Activated T-helper 1 cell treated with anti-CD3 and anti-CD28 coated beads, Interleukin-12 subunit alpha, Interleukin-12 subunit beta, Interleukin-2, Interleukin-4 antibody, amounts not matched to agents 30 ng/mL and 10 ng/mL and 1 ng/mL, durations not matched to agents 14 hours and 24 hours and 36 hours (primary cell): ENCODE data around the gene APLN. TPM values are rescaled to one million over a fixed set of nuclear protein-coding genes. Genes with fewer than 3 reads are reported as not detected.

Experiments
- DNase-seq: peaks from one replicate; pipeline ENCODE4 v3.0.0; 2021; ENCODE audit warnings: low spot score
- H3K27ac Mint-ChIP-seq: one replicate; pipeline ENCODE4 v1.8.0; 2021; ENCODE audit warnings: mild to moderate bottlenecking, mixed read lengths
- H3K27me3 Mint-ChIP-seq: one replicate; pipeline ENCODE4 v1.8.0; 2022; ENCODE audit warnings: mild to moderate bottlenecking, moderate library complexity, mixed read lengths; ENCODE audit not compliant: insufficient read depth
- H3K36me3 Mint-ChIP-seq: one replicate; pipeline ENCODE4 v1.8.0; 2021; ENCODE audit warnings: low read depth, mixed read lengths
- H3K4me1 Mint-ChIP-seq: one replicate; pipeline ENCODE4 v1.8.0; 2021; ENCODE audit warnings: low read depth, mixed read lengths
- H3K4me3 Mint-ChIP-seq: one replicate; pipeline ENCODE4 v1.8.0; 2021; ENCODE audit warnings: mild to moderate bottlenecking, moderate library complexity, mixed read lengths
- H3K9me3 Mint-ChIP-seq: one replicate; pipeline ENCODE4 v1.8.0; 2021; ENCODE audit warnings: mixed read lengths
- intact Hi-C: fragments of 100-400 bp; cut with micrococcal nuclease; formaldehyde crosslinking; loops from one replicate; pipeline ENCODE4 v1.15.1; 2024
- total RNA-seq: library from RNA; stranded (reverse); gene quantifications from 2 replicates; pipeline ENCODE4 v1.2.3, GENCODE V29; 2022

Gene APLN
- total RNA-seq, 1 donor from 2014 or later, result 0.26 TPM

GRCh38 chrX:129626026-129626425, 28.7 kb downstream of the APLN start:
- no peaks in the 10 kb centered on the region for H3K9me3 Mint-ChIP-seq
- no peaks in the 10 kb centered on the region for H3K4me1 Mint-ChIP-seq
- no peak for DNase-seq
- peaks cover 11% of the 10 kb centered on the region for H3K27me3 Mint-ChIP-seq
- intact Hi-C loops, result no loop called here
- H3K4me3 Mint-ChIP-seq, result no peak overlapping the region
- no peaks in the 10 kb centered on the region for H3K36me3 Mint-ChIP-seq
- no peak overlapping the region for H3K27ac Mint-ChIP-seq

GRCh38 chrX:129622757-129623301, 31.9 kb downstream of the APLN start:
- DNase-seq, result no peak
- intact Hi-C loops, result no loop called here
- H3K36me3 Mint-ChIP-seq, result no peaks in the 10 kb centered on the region
- no peak overlapping the region for H3K4me3 Mint-ChIP-seq
- no peaks in the 10 kb centered on the region for H3K4me1 Mint-ChIP-seq
- no peaks in the 10 kb centered on the region for H3K9me3 Mint-ChIP-seq
- H3K27ac Mint-ChIP-seq, result no peak overlapping the region
- peaks cover 9% of the 10 kb centered on the region for H3K27me3 Mint-ChIP-seq

DNA sequence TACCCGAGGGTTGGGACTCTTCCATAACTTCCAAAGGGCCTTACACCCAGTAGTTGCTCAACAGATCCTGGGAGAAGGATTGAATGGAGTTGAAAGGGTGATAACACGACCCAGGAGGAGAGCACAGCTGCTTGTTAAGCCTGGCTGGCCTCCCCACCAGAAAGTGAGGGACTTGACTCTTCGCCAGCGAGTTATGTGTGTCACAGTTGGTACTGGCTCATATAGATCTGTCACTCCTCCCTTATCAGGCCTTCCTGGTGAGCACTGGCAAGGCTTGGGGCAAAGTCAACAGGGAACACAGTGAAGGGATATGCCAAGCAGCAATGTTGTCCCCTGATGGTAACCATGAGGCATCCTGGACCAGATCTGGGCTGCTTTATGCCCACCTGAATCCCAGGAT, 35.8 kb downstream of the APLN start:
- Mint-ChIP-seq H3K27me3 (no peaks in the 10 kb centered on the region), H3K27ac (no peak overlapping the region), H3K36me3 (no peaks in the 10 kb centered on the region), H3K4me1 (peaks cover 4% of the 10 kb centered on the region), H3K9me3 (no peaks in the 10 kb centered on the region), H3K4me3 (no peak overlapping the region)
- no peak for DNase-seq
- intact Hi-C loops, result no loop called here

- no peaks in the 10 kb centered on the region for H3K36me3 Mint-ChIP-seq
- H3K27me3 Mint-ChIP-seq, result no peaks in the 10 kb centered on the region
- H3K9me3 Mint-ChIP-seq, result no peaks in the 10 kb centered on the region
- intact Hi-C loops, result no loop called here
- no peak for DNase-seq
- H3K4me1 Mint-ChIP-seq, result peaks cover 9% of the 10 kb centered on the region
- H3K4me3 Mint-ChIP-seq, result no peak overlapping the region
- no peak overlapping the region for H3K27ac Mint-ChIP-seq
Measured at GRCh38 chrX:129617420-129617819, 37.3 kb downstream of the APLN start.

- Mint-ChIP-seq H3K27ac (no peak overlapping the region), H3K4me1 (peaks cover 9% of the 10 kb centered on the region), H3K27me3 (peaks cover under 1% of the 10 kb centered on the region), H3K36me3 (no peaks in the 10 kb centered on the region), H3K4me3 (no peak overlapping the region), H3K9me3 (no peaks in the 10 kb centered on the region)
- DNase-seq, result no peak
- intact Hi-C loops, result no loop called here
Measured at GRCh38 chrX:129614481-129615255, 40.1 kb downstream of the APLN start.

DNA sequence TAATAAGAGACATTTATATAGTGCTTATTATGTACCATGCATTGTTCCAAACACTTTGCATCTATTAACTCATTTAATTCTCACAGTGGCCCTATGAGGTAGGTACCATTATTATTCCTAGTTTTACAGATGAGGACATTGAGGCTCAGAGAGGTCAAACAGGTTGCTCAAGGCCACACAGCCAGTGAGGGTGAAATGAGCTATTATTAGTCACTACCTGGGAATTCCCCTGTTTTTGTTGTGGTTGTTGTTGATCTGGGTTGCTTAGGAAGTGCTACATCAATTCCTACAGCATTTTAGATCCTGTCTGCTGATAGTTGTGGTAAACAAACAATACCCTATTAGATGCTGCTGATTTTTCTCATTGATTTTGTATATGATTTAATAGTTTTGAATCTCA, 41.2 kb downstream of the APLN start:
- H3K27me3 Mint-ChIP-seq, result peaks cover 3% of the 10 kb centered on the region
- H3K4me3 Mint-ChIP-seq, result no peak overlapping the region

DNA sequence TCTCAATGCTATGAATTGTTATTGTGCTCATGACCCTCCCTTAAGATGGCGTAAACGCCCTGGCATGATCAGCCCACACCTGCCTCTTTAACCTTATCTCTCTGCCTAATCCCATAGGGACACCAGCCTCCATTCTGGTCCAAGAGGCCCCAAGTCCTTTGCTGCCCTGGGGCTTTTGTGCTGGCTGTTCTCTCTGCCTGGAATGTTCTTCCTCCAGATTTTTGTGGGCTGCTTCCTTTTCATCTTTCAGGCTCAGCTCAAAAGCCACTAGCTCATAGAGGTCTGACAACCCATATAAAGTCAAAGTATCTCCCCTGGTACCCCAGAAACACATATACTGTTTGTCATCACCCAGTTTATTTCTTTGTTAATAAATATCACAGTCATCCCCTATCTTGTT, 42.4 kb downstream of the APLN start:
- Mint-ChIP-seq H3K9me3 (no peaks in the 10 kb centered on the region), H3K36me3 (no peaks in the 10 kb centered on the region), H3K27me3 (peaks cover 3% of the 10 kb centered on the region), H3K4me1 (peaks cover 9% of the 10 kb centered on the region), H3K4me3 (no peak overlapping the region), H3K27ac (no peak overlapping the region)
- intact Hi-C loops, result no loop called here
- DNase-seq, result no peak

More for the DNA sequence above, 41.2 kb downstream of the APLN start:
- H3K9me3 Mint-ChIP-seq, result no peaks in the 10 kb centered on the region
- DNase-seq, result peak; percentile 5
- no peaks in the 10 kb centered on the region for H3K36me3 Mint-ChIP-seq
- intact Hi-C loops, result no loop called here
- peaks cover 9% of the 10 kb centered on the region for H3K4me1 Mint-ChIP-seq
- no peak overlapping the region for H3K27ac Mint-ChIP-seq

GRCh38 chrX:129609395-129609794, 45.4 kb downstream of the APLN start:
- H3K27ac Mint-ChIP-seq, result no peak overlapping the region
- intact Hi-C loops, result loop anchor here (5.0 to 10.0 kb wide), 4 partner anchors 175 to 1305 kb away; partner anchors contain the start of gene ZDHHC9
- no peaks in the 10 kb centered on the region for H3K9me3 Mint-ChIP-seq
- H3K4me3 Mint-ChIP-seq, result no peak overlapping the region
- peaks cover 20% of the 10 kb centered on the region for H3K4me1 Mint-ChIP-seq
- no peaks in the 10 kb centered on the region for H3K36me3 Mint-ChIP-seq
- H3K27me3 Mint-ChIP-seq, result peaks cover 3% of the 10 kb centered on the region
- no peak for DNase-seq

GRCh38 chrX:129608496-129608895, 46.3 kb downstream of the APLN start:
- Mint-ChIP-seq H3K4me3 (no peak overlapping the region), H3K4me1 (peaks cover 20% of the 10 kb centered on the region), H3K27ac (peak overlapping the region; percentile 51), H3K9me3 (no peaks in the 10 kb centered on the region), H3K36me3 (no peaks in the 10 kb centered on the region), H3K27me3 (peaks cover 3% of the 10 kb centered on the region)
- DNase-seq, result no peak
- intact Hi-C loops, result loop anchor here (5.0 to 10.0 kb wide), 4 partner anchors 176 to 1306 kb away; partner anchors contain the start of gene ZDHHC9

DNA sequence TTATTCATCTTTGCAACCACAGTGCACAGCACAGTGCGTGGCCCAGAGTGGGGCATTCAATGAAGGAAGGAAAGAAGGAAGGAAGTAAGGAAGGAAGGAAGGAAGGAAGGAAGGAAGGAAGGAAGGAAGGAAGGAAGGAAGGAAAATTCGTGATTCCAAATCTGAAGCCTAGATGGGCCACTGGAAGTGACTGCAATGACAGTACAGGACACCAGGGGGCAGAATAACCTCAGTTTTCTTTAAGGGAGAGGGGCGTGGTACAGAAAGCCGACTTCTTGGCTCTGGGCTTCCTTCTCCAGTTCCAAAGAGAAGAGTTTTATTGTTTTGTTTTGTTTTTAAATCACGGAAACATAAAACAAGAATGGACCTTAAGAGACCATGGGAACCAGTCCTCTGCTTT, 47.8 kb downstream of the APLN start:
- H3K27ac Mint-ChIP-seq, result no peak overlapping the region
- no peaks in the 10 kb centered on the region for H3K9me3 Mint-ChIP-seq
- H3K4me3 Mint-ChIP-seq, result no peak overlapping the region
- DNase-seq, result peak; percentile 26
- intact Hi-C loops, result loop anchor here (1.0 to 10.0 kb wide), 9 partner anchors 30 to 1308 kb away; partner anchors contain the start of gene ZDHHC9
- peaks cover 3% of the 10 kb centered on the region for H3K27me3 Mint-ChIP-seq
- H3K4me1 Mint-ChIP-seq, result peaks cover 20% of the 10 kb centered on the region
- H3K36me3 Mint-ChIP-seq, result no peaks in the 10 kb centered on the region

- H3K4me1 Mint-ChIP-seq, result peaks cover 19% of the 10 kb centered on the region
- H3K4me3 Mint-ChIP-seq, result no peak overlapping the region
- no peak overlapping the region for H3K27ac Mint-ChIP-seq
- intact Hi-C loops, result loop anchor here (1.0 to 10.0 kb wide), 5 partner anchors 184 to 1314 kb away; no protein-coding TSS in a partner anchor
- H3K36me3 Mint-ChIP-seq, result no peaks in the 10 kb centered on the region
- H3K9me3 Mint-ChIP-seq, result no peaks in the 10 kb centered on the region
- DNase-seq, result no peak
- H3K27me3 Mint-ChIP-seq, result peaks cover 2% of the 10 kb centered on the region
Measured at GRCh38 chrX:129600981-129601424, 53.8 kb downstream of the APLN start.

- no peaks in the 10 kb centered on the region for H3K9me3 Mint-ChIP-seq
- peaks cover 2% of the 10 kb centered on the region for H3K27me3 Mint-ChIP-seq
- no peaks in the 10 kb centered on the region for H3K36me3 Mint-ChIP-seq
- peaks cover 14% of the 10 kb centered on the region for H3K4me1 Mint-ChIP-seq
- H3K27ac Mint-ChIP-seq, result no peak overlapping the region
- no peak overlapping the region for H3K4me3 Mint-ChIP-seq
- DNase-seq, result no peak
- intact Hi-C loops, result loop anchor here (5.0 to 10.0 kb wide), 4 partner anchors 185 to 1315 kb away; no protein-coding TSS in a partner anchor
Measured at GRCh38 chrX:129599996-129600395, 54.8 kb downstream of the APLN start.

DNA sequence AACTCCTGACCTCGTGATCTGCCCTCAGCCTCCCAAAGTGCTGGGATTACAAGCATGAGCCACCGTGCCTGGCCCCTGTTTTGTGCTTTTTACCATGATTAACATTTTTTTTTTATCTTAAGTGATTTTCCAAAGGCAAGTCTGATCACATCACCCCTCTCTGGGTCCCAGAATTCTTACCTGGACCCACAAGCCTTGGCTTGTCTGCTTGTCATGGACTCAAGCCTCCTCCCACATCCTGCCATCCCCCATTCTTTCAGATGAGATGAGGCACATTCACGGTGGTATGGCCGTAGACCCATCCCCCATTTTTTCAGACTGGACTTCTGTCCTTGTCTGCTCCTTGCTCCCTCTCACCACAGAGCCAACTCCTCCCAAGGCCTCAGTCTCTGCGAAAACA, 55.3 kb downstream of the APLN start:
- peaks cover 14% of the 10 kb centered on the region for H3K4me1 Mint-ChIP-seq

More for the DNA sequence above, 55.3 kb downstream of the APLN start:
- no peak overlapping the region for H3K27ac Mint-ChIP-seq
- DNase-seq, result no peak
- peaks cover 2% of the 10 kb centered on the region for H3K27me3 Mint-ChIP-seq
- intact Hi-C loops, result no loop called here
- no peaks in the 10 kb centered on the region for H3K9me3 Mint-ChIP-seq
- H3K36me3 Mint-ChIP-seq, result no peaks in the 10 kb centered on the region
- no peak overlapping the region for H3K4me3 Mint-ChIP-seq
